Calu3 (cell line): ENCODE data around the gene HEATR9. TPM values are rescaled to one million over a fixed set of nuclear protein-coding genes. Genes with fewer than 3 reads are reported as not detected.

Source experiments
- BruUV-seq: library from RNA; stranded (reverse); fragments of 400-500 nt; replicated peaks from 2 replicates; lab custom pipeline; 2021; lab: Mats Ljungman, UMichigan
- CTCF ChIA-PET: fragments of 300-600 bp; sonication (Branson Sonifier 250); formaldehyde crosslinking; loops from one replicate; lab custom pipeline; 2022; ENCODE audit warnings: antibody characterized with exemption; lab: Charles Lee
- DNase-seq: peaks from one replicate; pipeline ENCODE4 v3.0.0; 2022
- H3K27ac Mint-ChIP-seq: one replicate; pipeline ENCODE4 v1.8.0; 2022; ENCODE audit warnings: mixed read lengths; ENCODE audit not compliant: unreplicated experiment
- H3K27me3 Mint-ChIP-seq: one replicate; pipeline ENCODE4 v1.8.0; 2022; ENCODE audit warnings: mixed read lengths; ENCODE audit not compliant: unreplicated experiment
- H3K36me3 Mint-ChIP-seq: one replicate; pipeline ENCODE4 v1.8.0; 2022; ENCODE audit warnings: mild to moderate bottlenecking, moderate library complexity, mixed read lengths; ENCODE audit not compliant: insufficient read depth, unreplicated experiment
- H3K4me1 Mint-ChIP-seq: one replicate; pipeline ENCODE4 v1.8.0; 2022; ENCODE audit warnings: mild to moderate bottlenecking, low read depth, mixed read lengths; ENCODE audit not compliant: unreplicated experiment
- H3K4me3 Mint-ChIP-seq: one replicate; pipeline ENCODE4 v1.8.0; 2022; ENCODE audit warnings: mild to moderate bottlenecking, low read depth, moderate library complexity, mixed read lengths; ENCODE audit not compliant: unreplicated experiment
- H3K9me3 Mint-ChIP-seq: one replicate; pipeline ENCODE4 v1.8.0; 2022; ENCODE audit warnings: low read depth, mixed read lengths; ENCODE audit not compliant: unreplicated experiment
- CTCF ChIP-seq: fragments of 200-600 bp; IDR thresholded peaks from one replicate; pipeline ENCODE4 v1.8.0; 2022; ENCODE audit warnings: antibody characterized with exemption; ENCODE audit not compliant: unreplicated experiment
- intact Hi-C: fragments of 100-400 bp; cut with micrococcal nuclease; formaldehyde crosslinking; loops from one replicate; pipeline ENCODE4 v1.10.0; 2022; ENCODE audit not compliant: unreplicated experiment
- total RNA-seq: library from RNA; stranded (reverse); gene quantifications from 2 replicates; pipeline ENCODE4 v1.2.3, GENCODE V29; 2022

HEATR9 gene
- total RNA-seq, 1 experiment from 2014 or later = not detected

DNA sequence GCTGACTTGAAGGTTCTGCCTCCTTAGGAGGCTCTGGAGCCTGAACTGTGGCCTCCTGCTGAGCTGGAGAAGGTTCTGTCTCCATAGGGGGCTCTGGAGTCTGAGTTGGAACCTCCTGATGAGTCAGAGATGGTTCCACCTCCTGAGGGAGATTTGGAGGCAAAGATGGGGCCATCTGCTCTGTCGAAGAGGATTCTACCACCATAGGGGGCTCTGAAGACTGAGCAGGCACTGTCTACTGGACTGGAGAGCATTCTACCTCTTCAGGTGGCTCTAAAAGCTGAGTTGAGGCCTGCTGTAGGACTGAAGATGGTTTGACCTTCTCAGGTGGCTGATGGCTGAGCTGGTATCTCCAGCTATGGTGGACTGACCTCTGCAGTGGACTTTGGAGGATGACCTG is 45.7 kb upstream of the HEATR9 start:
- DNase-seq = no peak
- H3K27me3 Mint-ChIP-seq = peaks cover 2% of the 10 kb centered on the region
- no peak overlapping the region for H3K4me3 Mint-ChIP-seq
- no TSS peak for BruUV-seq
- TF ChIP-seq CTCF = no peak
- no peak overlapping the region for H3K27ac Mint-ChIP-seq
- no peaks in the 10 kb centered on the region for H3K36me3 Mint-ChIP-seq
- CTCF ChIA-PET = no interaction called here
- H3K9me3 Mint-ChIP-seq = peaks cover 3% of the 10 kb centered on the region
- no peaks in the 10 kb centered on the region for H3K4me1 Mint-ChIP-seq
- intact Hi-C loops = no loop called here

GRCh38 chr17:35913609-35914008 is 44.9 kb upstream of the HEATR9 start:
- Mint-ChIP-seq H3K4me1 (no peaks in the 10 kb centered on the region), H3K9me3 (peaks cover 3% of the 10 kb centered on the region), H3K4me3 (no peak overlapping the region), H3K27ac (no peak overlapping the region), H3K36me3 (no peaks in the 10 kb centered on the region), H3K27me3 (peaks cover 9% of the 10 kb centered on the region)
- no TSS peak for BruUV-seq
- DNase-seq = no peak
- intact Hi-C loops = no loop called here
- CTCF ChIA-PET = no interaction called here
- no peak for TF ChIP-seq CTCF

GRCh38 chr17:35912942-35913341 is 44.3 kb upstream of the HEATR9 start:
- Mint-ChIP-seq H3K9me3 (peaks cover 3% of the 10 kb centered on the region), H3K4me3 (no peak overlapping the region), H3K27ac (no peak overlapping the region), H3K36me3 (no peaks in the 10 kb centered on the region), H3K27me3 (peaks cover 16% of the 10 kb centered on the region), H3K4me1 (no peaks in the 10 kb centered on the region)
- no peak for TF ChIP-seq CTCF
- intact Hi-C loops = no loop called here
- BruUV-seq = no TSS peak
- no peak for DNase-seq
- CTCF ChIA-PET = no interaction called here

GRCh38 chr17:35912339-35912912 is 43.7 kb upstream of the HEATR9 start:
- intact Hi-C loops = no loop called here
- Mint-ChIP-seq H3K9me3 (peaks cover 3% of the 10 kb centered on the region), H3K27ac (no peak overlapping the region), H3K4me1 (no peaks in the 10 kb centered on the region), H3K36me3 (no peaks in the 10 kb centered on the region), H3K27me3 (peaks cover 17% of the 10 kb centered on the region), H3K4me3 (no peak overlapping the region)
- CTCF ChIA-PET = no interaction called here
- BruUV-seq = no TSS peak
- TF ChIP-seq CTCF = no peak
- DNase-seq = no peak
